Hematopoietic multipotent progenitor cell treated with erythropoietin and hydrocortisone succinate and interleukin-3 and kit ligand, for 15 days (in vitro differentiated cells): ENCODE data around the gene EBF3.

Experiments used
- DNase-seq: peaks from one replicate; pipeline ENCODE4 v3.0.0-alpha.2; 2015; ENCODE audit warnings: low spot score

Gene EBF3

GRCh38 chr10:129870961-129871621 lies 93.0 kb downstream of the EBF3 start:
- no peak for DNase-seq

- DNase-seq: no peak
Observed at GRCh38 chr10:129870474-129870757, 93.7 kb downstream of the EBF3 start.

- no peak for DNase-seq
Observed at GRCh38 chr10:129869596-129870473, 94.2 kb downstream of the EBF3 start.

- DNase-seq: no peak
Observed at GRCh38 chr10:129868449-129869035, 95.5 kb downstream of the EBF3 start.

- DNase-seq: no peak
Observed at GRCh38 chr10:129867631-129868179, 96.4 kb downstream of the EBF3 start.

GRCh38 chr10:129866894-129867293 lies 97.2 kb downstream of the EBF3 start:
- no peak for DNase-seq

GRCh38 chr10:129865960-129866359 lies 98.1 kb downstream of the EBF3 start:
- DNase-seq: no peak

GRCh38 chr10:129865413-129865812 lies 98.7 kb downstream of the EBF3 start:
- no peak for DNase-seq

- DNase-seq: no peak
Observed at GRCh38 chr10:129864601-129865126, 99.4 kb downstream of the EBF3 start.

- DNase-seq: no peak
Observed at GRCh38 chr10:129864082-129864481, 100.0 kb downstream of the EBF3 start.

- no peak for DNase-seq
Observed at GRCh38 chr10:129863201-129863663, 100.8 kb downstream of the EBF3 start.

GRCh38 chr10:129861776-129862531 lies 102.1 kb downstream of the EBF3 start:
- DNase-seq: no peak

GRCh38 chr10:129860396-129860795 lies 103.7 kb downstream of the EBF3 start:
- DNase-seq: no peak

- DNase-seq: no peak
Observed at GRCh38 chr10:129859536-129859935, 104.5 kb downstream of the EBF3 start.

- no peak for DNase-seq
Observed at GRCh38 chr10:129857242-129857960, 106.7 kb downstream of the EBF3 start.

GRCh38 chr10:129855836-129856563 lies 108.1 kb downstream of the EBF3 start:
- DNase-seq: no peak

GRCh38 chr10:129854796-129855705 lies 109.0 kb downstream of the EBF3 start:
- DNase-seq: no peak

- DNase-seq: no peak
Observed at GRCh38 chr10:129854158-129854557, 109.9 kb downstream of the EBF3 start.

GRCh38 chr10:129853562-129853903 lies 110.5 kb downstream of the EBF3 start:
- DNase-seq: no peak
